OCI-LY3 (cell line): ENCODE data around the gene PLAC8L1.
"Not testable (repeated sequence)": the region's sequence is repeated elsewhere in the genome, so short reads cannot be mapped to it uniquely, and the experiment has no call there.

Source experiments
- CTCF ChIP-seq: fragments of 200-600, 300-600 bp; sonication (generic); IDR thresholded peaks from 2 replicates; pipeline ENCODE4 v1.5.1; 2014; ENCODE audit warnings: antibody characterized with exemption, low read length, low read depth
- EZH2phosphoT487 ChIP-seq: fragments of 200-600 bp; shearing (Covaris generic); IDR thresholded peaks from 2 replicates; pipeline ENCODE4 v1.6.1; 2018; ENCODE audit warnings: antibody characterized with exemption, mixed run types, low read depth

- TF ChIP-seq CTCF, EZH2phosphoT487: not testable (repeated sequence)
These were observed 11.8 kb upstream of the PLAC8L1 start for GRCh38 chr5:146117216-146117615.
